ENCODE measurements around the gene DPAGT1.

Gene DPAGT1

GRCh38 chr11:119100994-119101758 is 477 bp downstream of the DPAGT1 start:
- peak overlapping the region; percentile 52 to 97 (median 91) for H3K27ac ChIP-seq
- peak overlapping the region; percentile 51 to 86 (median 70) for H3K4me3 ChIP-seq

GRCh38 chr11:119100246-119100970 is 1.2 kb downstream of the DPAGT1 start:
- H3K4me3 ChIP-seq, result peak overlapping the region; percentile 51 to 86 (median 70)
- peak overlapping the region in 5 of 21 experiments; percentile 44 to 92 (median 88) for H3K27ac ChIP-seq

DNA sequence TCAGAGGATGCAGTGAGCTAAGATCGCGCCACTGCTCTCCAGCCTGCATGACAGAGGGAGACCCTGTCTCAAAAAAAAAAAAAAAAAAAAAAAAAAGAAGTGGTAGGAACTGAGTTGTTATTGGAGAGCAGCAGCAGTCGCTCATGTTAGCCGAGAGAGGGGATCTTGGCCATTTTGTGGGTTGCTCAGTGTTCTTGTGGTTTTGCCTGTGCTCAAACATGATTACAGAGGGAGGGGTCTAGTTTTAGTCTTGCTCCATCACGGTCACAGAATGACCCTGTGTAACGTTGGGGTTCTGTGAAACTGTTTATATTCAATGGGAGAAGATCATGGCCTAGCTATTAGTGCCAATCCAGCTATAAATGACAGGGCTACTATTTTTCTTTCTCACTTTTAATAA is 1.9 kb downstream of the DPAGT1 start:
- no peak overlapping the region for H3K27ac ChIP-seq
- no peak overlapping the region for H3K4me3 ChIP-seq

DNA sequence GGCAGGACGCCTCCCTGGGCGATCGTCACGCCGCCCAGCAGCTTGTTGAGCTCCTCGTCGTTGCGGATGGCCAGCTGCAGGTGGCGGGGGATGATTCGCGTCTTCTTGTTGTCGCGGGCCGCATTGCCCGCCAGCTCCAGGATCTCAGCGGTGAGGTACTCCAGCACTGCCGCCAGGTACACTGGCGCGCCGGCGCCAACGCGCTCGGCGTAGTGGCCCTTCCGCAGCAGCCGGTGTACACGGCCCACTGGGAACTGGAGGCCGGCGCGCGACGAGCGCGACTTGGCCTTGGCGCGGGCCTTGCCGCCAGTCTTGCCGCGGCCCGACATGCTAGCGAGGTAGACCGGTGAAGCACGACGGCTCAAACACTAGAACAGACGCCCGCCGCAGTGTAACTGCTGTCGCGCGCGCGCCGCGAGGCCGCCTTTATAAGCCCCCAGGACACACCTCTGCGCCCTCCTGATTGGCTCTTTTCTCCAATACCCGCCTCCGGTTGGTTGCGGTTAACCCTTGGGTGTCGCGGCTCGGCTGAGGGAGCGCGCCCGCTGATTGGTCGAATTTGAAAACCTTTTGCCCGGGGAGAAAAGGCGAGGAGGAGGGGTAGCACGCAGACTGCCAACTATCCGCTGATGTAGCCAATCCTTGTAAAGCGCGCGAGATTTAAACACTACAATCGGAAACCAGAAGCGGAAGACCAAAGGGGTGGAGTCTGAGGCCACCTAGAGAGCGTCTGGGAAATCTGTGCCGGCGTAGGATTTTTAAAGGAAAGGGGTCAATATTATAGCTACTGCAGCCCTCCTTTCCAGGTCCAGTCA is 6.4 kb downstream of the DPAGT1 start:
- Histone ChIP-seq H3K27ac (peak overlapping the region; percentile 44 to 97 (median 89)), H3K4me3 (peak overlapping the region; percentile 56 to 93 (median 83))

GRCh38 chr11:119094816-119095065 is 6.9 kb downstream of the DPAGT1 start:
- H3K27ac ChIP-seq, result peak overlapping the region; percentile 44 to 97 (median 89)
- peak overlapping the region; percentile 56 to 93 (median 83) for H3K4me3 ChIP-seq

DNA sequence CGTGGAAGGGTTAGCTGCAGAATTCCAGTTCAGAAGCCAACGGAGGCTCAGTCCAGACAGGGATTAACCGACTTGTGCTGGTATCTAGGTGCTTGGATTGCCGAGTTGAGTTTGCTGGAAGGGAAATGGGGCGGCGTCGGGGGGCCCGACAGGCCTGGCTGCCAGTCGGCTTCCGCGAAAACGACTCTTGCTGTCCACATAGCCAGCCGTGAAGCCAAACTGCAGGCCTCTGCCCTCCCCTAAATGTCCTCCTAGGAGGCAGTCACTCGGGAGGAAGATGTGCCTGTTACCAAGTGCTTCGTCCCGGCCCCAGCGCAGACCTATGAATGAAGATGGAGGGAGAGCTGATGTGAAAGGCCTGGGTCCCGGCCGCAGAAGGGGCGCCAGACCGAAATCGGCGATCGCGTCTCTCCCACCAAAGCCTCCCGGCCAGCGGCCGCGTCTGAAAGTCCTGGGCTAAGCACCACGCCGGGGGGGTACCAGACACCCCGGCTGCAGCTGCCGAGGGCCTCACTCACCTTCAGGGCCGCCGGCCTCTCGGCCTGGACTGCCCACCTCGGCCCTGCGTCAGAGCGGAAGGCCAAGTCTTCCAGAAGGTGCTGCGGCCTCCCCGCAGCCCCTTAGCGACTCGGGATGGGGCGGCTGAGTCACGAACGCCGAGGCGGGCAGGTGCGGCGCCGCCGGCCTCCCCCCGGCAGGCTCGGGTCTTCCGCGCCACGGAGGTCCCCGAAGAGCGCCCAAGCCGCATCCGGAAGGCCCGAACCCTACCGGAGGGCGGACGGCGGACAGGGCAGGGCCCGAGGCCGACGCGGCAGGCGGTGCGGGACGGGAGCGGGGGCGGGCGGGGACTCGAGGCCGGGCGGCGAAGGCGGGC is 7.5 kb downstream of the DPAGT1 start:
- Histone ChIP-seq H3K27ac (peak overlapping the region; percentile 44 to 97 (median 89)), H3K4me3 (peak overlapping the region; percentile 56 to 93 (median 83))

DNA sequence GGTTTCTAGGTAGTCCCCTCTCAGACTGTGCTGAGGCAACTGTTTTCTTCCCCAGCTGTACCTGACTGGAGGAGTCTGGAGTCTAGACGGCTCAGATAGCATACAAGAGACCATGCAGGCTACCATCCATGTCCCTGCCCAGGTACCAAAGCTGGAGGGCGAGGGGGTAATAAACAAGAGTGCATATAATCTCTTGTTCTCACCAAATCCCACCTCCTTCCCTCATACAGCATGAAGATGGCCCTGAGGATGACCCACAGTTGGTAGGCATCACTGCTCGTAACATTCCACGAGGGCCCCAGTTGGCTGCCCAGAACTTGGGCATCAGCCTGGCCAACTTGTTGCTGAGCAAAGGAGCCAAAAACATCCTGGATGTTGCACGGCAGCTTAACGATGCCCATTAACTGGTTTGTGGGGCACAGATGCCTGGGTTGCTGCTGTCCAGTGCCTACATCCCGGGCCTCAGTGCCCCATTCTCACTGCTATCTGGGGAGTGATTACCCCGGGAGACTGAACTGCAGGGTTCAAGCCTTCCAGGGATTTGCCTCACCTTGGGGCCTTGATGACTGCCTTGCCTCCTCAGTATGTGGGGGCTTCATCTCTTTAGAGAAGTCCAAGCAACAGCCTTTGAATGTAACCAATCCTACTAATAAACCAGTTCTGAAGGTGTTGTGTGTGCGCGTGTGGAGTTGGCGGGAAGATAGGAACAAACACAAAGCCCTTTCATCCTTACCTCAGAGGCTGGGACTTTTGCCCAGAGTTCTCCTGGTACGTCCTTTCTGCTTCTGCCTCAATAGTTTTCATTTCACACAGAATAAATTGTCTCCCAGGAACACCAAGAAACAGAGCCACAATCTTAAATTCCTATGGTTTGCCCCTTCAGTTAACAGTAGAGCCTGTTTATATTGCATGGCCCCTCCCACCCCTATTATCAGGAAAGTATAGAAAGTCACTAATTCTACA is 8.5 kb downstream of the DPAGT1 start:
- H3K4me3 ChIP-seq, result peak overlapping the region in 5 of 7 experiments; percentile 76 to 93 (median 84)
- H3K27ac ChIP-seq, result peak overlapping the region in 16 of 21 experiments; percentile 12 to 97 (median 90)

DNA sequence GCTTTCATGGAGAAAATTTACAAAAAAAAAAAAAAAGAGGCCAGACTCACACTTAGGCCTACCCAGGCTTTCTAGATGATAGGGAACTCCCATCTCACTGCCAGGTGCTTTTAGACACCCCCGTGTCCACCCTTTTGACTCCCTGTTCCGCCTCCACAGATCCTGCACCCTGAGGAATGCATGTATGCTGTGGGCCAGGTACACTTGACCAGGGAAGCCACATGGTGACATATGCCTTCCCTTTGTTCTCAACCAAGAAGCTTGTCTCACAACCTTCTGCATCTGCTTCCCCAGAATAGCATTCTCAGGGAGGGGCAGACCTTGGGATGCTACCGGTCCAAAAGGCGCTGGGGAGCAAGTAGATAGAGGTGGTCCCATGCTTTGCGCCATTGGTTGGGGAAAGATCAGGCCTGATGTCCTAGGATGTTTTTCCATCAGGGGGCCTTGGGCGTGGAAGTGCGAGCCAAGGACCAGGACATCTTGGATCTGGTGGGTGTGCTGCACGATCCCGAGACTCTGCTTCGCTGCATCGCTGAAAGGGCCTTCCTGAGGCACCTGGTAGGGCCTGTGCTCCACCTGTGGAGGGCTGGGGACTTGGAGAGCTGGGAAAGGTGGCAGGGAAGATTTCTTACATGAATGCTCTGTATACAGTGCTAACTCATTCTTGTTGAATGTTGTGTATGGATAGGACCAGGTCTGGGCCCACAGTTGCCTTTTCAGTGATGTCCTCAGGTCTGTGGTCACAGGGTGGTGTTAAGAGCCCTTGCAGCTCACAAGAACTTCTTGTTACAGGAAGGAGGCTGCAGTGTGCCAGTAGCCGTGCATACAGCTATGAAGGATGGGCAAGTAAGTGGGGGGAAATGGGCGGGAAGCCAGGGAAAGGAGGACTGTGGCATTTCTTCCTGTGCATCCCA is 9.4 kb downstream of the DPAGT1 start:
- Histone ChIP-seq H3K4me3 (no peak overlapping the region), H3K27ac (peak overlapping the region in 4 of 21 experiments; percentile 6 to 92 (median 32))

- H3K4me3 ChIP-seq, result no peak overlapping the region
- no peak overlapping the region for H3K27ac ChIP-seq
Observed at GRCh38 chr11:119091178-119091577, 10.5 kb downstream of the DPAGT1 start.

DNA sequence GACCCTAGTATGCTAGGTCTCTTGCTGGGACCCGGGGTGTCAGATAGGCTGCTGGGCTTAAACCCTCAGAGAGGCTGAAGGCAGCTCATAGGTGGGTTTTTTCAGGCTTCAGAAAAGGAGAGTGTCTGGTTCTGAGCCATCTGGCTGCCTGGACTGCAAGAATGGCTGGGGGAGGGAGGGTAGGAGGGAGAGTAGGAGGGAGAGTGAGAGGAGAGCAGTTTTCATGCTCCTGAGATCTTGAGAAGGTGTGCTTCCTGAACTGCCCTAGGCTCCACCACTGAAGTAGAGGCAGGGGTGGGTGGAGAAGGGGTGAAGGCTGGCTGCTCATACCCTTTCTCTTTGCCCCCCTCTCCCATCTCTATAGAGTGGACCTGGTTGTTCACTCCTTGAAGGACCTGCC is 12.3 kb downstream of the DPAGT1 start:
- H3K4me3 ChIP-seq, result no peak overlapping the region
- H3K27ac ChIP-seq, result no peak overlapping the region

- no peak overlapping the region for H3K27ac ChIP-seq
- H3K4me3 ChIP-seq, result no peak overlapping the region
Observed at GRCh38 chr11:119088406-119088805, 13.2 kb downstream of the DPAGT1 start.

DNA sequence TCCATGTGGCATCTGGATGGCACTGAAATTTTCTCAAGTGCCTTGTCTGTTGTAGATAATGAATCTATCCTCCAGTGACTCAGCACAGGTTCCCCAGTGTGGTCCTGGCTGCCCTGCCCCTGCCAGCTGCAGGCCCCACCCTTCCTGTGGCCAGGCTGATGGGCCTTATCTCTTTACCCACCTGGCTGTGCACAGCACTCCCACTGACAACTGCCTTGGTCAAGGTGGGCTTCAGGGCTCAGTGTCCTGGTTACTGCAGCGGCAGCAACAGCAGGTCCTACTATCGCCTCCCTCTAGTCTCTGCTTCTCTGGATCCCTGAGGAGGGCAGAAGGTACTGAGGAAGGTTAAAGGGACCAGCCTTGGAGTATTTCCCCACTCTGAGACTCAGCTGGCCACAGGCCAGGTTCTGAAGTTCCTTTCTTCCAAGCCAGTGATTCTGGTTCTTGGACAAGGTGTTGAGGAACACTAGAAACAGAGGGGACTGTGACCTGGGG is 13.9 kb downstream of the DPAGT1 start:
- no peak overlapping the region for H3K27ac ChIP-seq
- no peak overlapping the region for H3K4me3 ChIP-seq

DNA sequence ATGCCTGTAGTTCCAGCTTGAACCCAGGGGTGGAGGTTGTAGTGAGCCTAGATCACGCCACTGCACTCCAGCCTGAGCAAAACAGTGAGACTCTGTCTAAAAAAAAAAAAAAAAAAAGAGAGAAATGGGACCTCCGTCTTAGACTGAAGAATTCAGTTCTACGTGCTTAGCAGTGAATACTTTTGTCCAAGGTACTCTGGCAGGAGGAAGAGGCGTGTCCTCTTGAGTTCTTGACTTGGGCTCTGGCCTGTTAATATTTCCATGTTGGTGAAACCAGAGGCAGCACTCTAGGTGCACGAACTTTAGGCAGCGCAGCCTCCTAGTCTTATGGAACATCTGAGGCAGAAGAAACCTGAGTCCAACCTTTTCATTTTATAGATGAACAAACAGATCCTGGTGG is 14.5 kb downstream of the DPAGT1 start:
- Histone ChIP-seq H3K4me3 (no peak overlapping the region), H3K27ac (no peak overlapping the region)

- Histone ChIP-seq H3K27ac (peak overlapping the region in 20 of 21 experiments; percentile 60 to 95 (median 84)), H3K4me3 (peak overlapping the region; percentile 47 to 79 (median 60))
Observed at GRCh38 chr11:119085437-119085847, 16.2 kb downstream of the DPAGT1 start.

- H3K27ac ChIP-seq, result peak within 1 kb of the TSS; percentile 58 to 95 (median 84)
- H3K4me3 ChIP-seq, result peak within 1 kb of the TSS; percentile 47 to 79 (median 60)
Observed at GRCh38 chr11:119084663-119085436, 16.8 kb downstream of the DPAGT1 start, which contains the start of gene HMBS. Gene HMBS, plus strand, starts transcription at chr11:119084881. Its CDS starts 153 bp downstream, at chr11:119085034.

GRCh38 chr11:119081682-119082260 is 19.9 kb downstream of the DPAGT1 start:
- Histone ChIP-seq H3K4me3 (no peak overlapping the region), H3K27ac (peak overlapping the region in 2 of 21 experiments; percentile 15 to 22)
